Breast epithelium (tissue), 3 donors: Measurements from ENCODE around the gene FAM20C.

Experiments used
- POLR2A ChIP-seq: fragments of 450-650 bp; IDR thresholded peaks from one replicate; pipeline ENCODE4 v1.6.1; 2016; ENCODE audit warnings: antibody characterized with exemption, mild to moderate bottlenecking, moderate library complexity
- TF ChIP-seq, protein P1 (sequence below), 3 donors: fragments of 450-650 bp; IDR thresholded peaks; one replicate each; pipeline ENCODE4 v1.5.1; 2016 to 2017; ENCODE audit warnings: antibody characterized with exemption in 3 of 3, mild to moderate bottlenecking in 3 of 3, moderate library complexity in 3 of 3

DNA sequence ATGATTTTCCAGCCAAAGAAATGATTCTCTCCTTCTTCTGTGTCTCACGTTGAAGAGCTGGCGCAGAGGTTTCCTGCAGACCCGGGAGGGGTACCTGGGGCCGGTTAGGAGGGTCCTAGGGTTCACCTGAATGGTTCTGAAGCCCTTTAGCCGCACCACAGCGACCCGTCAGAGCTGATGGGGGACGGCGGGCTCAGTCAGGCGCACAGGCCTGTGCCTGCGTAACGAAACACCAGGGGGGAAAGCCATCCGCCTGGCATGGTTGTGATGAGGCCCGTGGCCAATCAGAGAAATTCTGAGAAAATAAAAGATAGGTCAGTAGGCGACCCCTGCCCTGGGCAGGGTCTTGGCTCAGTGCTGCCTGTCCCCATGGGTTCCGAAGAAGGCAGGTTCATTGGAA, 35.6 kb downstream of the FAM20C start:
- TF ChIP-seq POLR2A: no peak
- TF ChIP-seq, protein P1, sequence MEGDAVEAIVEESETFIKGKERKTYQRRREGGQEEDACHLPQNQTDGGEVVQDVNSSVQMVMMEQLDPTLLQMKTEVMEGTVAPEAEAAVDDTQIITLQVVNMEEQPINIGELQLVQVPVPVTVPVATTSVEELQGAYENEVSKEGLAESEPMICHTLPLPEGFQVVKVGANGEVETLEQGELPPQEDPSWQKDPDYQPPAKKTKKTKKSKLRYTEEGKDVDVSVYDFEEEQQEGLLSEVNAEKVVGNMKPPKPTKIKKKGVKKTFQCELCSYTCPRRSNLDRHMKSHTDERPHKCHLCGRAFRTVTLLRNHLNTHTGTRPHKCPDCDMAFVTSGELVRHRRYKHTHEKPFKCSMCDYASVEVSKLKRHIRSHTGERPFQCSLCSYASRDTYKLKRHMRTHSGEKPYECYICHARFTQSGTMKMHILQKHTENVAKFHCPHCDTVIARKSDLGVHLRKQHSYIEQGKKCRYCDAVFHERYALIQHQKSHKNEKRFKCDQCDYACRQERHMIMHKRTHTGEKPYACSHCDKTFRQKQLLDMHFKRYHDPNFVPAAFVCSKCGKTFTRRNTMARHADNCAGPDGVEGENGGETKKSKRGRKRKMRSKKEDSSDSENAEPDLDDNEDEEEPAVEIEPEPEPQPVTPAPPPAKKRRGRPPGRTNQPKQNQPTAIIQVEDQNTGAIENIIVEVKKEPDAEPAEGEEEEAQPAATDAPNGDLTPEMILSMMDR (IDR thresholded peaks at IDR 0.05): no peak
